ENCODE results near the gene PCDHGC4.

PCDHGC4 gene

GRCh38 chr5:141475625-141476131 lies 9.2 kb upstream of the PCDHGC4 start, which contains the start of gene PCDHGC3:
PCDHGC3 (plus strand) TSS chr5:141475966; CDS start chr5:141476117, 151 bp downstream.
- peak; percentile 42 for TF ChIP-seq CTCF (IDR thresholded peaks at IDR 0.05; ENCODE audit: insufficient read depth, low read depth, low read length, missing control alignments)

DNA sequence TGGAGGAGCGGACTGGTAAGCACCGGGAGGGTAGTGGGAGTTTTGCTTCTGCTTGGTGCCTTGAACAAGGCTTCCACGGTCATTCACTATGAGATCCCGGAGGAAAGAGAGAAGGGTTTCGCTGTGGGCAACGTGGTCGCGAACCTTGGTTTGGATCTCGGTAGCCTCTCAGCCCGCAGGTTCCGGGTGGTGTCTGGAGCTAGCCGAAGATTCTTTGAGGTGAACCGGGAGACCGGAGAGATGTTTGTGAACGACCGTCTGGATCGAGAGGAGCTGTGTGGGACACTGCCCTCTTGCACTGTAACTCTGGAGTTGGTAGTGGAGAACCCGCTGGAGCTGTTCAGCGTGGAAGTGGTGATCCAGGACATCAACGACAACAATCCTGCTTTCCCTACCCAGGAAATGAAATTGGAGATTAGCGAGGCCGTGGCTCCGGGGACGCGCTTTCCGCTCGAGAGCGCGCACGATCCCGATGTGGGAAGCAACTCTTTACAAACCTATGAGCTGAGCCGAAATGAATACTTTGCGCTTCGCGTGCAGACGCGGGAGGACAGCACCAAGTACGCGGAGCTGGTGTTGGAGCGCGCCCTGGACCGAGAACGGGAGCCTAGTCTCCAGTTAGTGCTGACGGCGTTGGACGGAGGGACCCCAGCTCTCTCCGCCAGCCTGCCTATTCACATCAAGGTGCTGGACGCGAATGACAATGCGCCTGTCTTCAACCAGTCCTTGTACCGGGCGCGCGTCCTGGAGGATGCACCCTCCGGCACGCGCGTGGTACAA lies 8.5 kb upstream of the PCDHGC4 start:
- peak overlapping the region; percentile 92 for H3K4me3 ChIP-seq (ENCODE audit: low read length)
- peak; percentile 71 for DNase-seq (ENCODE audit: low read depth)
- no peak for TF ChIP-seq CTCF (IDR thresholded peaks at IDR 0.05; ENCODE audit: insufficient read depth, low read depth, low read length, missing control alignments)

More at GRCh38 chr5:141475625-141476131, 9.2 kb upstream of the PCDHGC4 start, which contains the start of gene PCDHGC3:
- DNase-seq (ENCODE audit: low read depth): peak; percentile 94
- peak within 1 kb of the TSS; percentile 92 for H3K4me3 ChIP-seq (ENCODE audit: low read length)

DNA sequence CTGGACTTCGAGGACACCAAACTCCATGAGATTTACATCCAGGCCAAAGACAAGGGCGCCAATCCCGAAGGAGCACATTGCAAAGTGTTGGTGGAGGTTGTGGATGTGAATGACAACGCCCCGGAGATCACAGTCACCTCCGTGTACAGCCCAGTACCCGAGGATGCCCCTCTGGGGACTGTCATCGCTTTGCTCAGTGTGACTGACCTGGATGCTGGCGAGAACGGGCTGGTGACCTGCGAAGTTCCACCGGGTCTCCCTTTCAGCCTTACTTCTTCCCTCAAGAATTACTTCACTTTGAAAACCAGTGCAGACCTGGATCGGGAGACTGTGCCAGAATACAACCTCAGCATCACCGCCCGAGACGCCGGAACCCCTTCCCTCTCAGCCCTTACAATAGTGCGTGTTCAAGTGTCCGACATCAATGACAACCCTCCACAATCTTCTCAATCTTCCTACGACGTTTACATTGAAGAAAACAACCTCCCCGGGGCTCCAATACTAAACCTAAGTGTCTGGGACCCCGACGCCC lies 7.7 kb upstream of the PCDHGC4 start:
- no peak for TF ChIP-seq CTCF (IDR thresholded peaks at IDR 0.05; ENCODE audit: insufficient read depth, low read depth, low read length, missing control alignments)
- DNase-seq (ENCODE audit: low read depth): no peak
- H3K4me3 ChIP-seq (ENCODE audit: low read length): peak overlapping the region; percentile 92

GRCh38 chr5:141477815-141478214 lies 7.0 kb upstream of the PCDHGC4 start:
- DNase-seq (ENCODE audit: low read depth): no peak

GRCh38 chr5:141478321-141478945 lies 6.4 kb upstream of the PCDHGC4 start:
- peak overlapping the region; percentile 21 for H3K4me3 ChIP-seq (ENCODE audit: low read length)
- DNase-seq (ENCODE audit: low read depth): peak; percentile 76
- peak; percentile 65 for TF ChIP-seq CTCF (IDR thresholded peaks at IDR 0.05; ENCODE audit: insufficient read depth, low read depth, low read length, missing control alignments)

More at GRCh38 chr5:141477815-141478214, 7.0 kb upstream of the PCDHGC4 start:
- peak overlapping the region; percentile 21 for H3K4me3 ChIP-seq (ENCODE audit: low read length)
- no peak for TF ChIP-seq CTCF (IDR thresholded peaks at IDR 0.05; ENCODE audit: insufficient read depth, low read depth, low read length, missing control alignments)

- no peak for DNase-seq (ENCODE audit: low read depth)
- no peak overlapping the region for H3K4me3 ChIP-seq (ENCODE audit: low read length)
- no peak for TF ChIP-seq CTCF (IDR thresholded peaks at IDR 0.05; ENCODE audit: insufficient read depth, low read depth, low read length, missing control alignments)
Measured at GRCh38 chr5:141479776-141480175, 5.1 kb upstream of the PCDHGC4 start.
